Embryonic facial prominence (tissue), 1 donor: ENCODE measurements around the gene CHAD.
"Not testable (repeated sequence)": the region's sequence is repeated elsewhere in the genome, so short reads cannot be mapped to it uniquely, and the experiment has no call there.

Source experiments
- DNase-seq: peaks from one replicate; pipeline ENCODE4 v3.0.0-alpha.2; 2016; ENCODE audit errors: extremely low spot score

Gene CHAD

DNA sequence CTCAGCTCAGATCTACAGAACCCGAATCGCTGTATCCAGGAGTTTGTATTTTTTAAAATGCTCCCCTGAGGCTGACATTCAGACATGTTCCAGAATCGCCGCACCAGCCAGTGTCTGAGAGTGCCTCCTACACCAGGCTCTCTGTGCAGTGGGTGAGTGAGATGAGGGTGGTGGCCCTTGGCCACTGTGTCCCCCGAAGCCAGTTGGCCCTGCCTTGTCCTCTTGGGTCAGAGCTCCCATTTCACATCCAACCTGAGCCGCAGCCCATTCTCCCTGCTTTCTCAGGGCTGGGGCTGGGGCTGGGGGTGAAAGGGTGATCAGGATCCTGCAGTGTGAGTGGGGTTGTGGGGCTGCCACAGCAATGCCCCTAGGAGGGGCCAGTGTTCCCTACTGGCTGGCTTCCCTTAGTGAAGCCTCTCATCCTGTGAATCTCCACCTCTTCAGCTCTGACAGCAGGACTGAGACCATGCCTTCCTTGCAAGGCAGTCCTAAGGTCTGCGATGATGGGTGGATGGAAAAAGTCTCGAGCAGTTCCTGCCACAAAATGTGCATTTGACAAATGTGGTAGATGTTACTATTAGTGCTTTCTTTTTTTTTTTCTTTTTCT is 26.6 kb upstream of the CHAD start:
- DNase-seq: no peak

DNA sequence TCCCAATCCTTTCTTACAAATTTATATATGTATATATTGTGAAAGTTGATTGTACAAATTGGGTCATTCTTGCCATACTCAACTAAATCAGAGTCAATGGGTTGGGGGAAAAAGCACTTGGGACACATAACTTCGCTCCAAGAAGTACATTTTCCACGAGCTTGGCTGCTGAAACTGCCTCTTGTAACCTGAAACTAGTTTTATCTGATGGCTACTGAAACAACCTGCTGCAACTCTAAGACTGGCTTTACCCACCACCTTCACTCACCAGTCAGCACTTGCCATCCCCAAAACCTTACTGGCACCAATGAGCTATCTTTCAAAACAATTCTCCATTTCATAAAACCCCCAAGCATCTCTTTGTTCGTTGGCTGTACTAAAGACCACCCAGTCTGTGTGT is 25.1 kb upstream of the CHAD start:
- no peak for DNase-seq

DNA sequence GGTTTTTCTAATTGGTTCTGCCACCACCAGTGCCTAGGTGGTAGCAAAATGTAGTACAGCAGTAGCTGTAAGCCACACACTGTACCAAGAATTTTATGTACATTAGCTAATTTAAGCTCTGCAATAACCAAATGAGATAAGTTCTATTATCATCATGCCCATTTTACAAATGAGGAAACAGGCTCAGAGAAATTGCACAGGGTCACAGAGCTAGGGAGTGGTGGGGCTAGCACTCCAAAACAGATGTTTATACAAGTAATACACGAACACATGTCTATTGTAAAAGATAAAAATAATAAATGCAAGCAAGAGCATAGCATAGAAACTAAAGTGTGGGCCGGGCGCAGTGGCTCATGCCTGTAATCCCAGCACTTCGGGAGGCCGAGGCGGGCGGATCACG is 23.5 kb upstream of the CHAD start:
- no peak for DNase-seq

DNA sequence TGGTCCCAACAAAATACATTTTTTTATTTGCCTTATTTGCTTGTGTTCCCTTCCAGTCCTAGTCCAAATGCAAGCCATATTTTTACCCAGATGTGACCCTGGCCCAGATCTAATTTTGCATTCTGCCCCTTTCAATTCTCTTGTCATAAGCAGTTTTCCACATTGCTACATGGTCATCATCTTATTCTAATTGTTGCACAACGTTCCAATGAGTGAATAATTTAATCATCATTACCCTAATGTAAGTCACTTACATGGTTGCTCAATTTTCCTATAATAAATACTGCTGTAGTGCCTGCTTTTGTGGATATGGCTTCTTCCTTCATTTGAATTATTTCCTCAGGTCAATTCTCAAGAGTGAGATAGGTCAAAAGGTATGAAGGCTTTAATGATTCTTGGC is 22.8 kb upstream of the CHAD start:
- DNase-seq: no peak

DNA sequence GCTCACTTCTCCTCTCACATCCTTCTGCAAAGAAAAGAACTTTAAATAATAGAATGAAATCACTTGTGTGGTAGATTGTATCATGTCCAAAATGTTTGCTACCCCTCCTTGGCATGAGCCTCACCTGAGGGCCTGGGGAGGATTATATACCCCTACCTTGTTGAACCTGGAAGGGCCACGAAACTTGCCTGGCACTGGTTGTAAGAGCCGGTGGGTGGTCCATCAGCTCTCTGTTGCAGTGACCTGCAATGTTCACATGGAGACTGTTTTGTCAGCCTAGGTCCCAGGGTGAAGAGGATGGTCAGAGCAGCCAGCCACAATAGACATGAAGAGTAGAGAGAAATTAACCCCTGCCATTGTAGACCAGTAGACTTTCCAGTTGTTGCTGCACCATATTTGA is 20.2 kb upstream of the CHAD start:
- DNase-seq: no peak

DNA sequence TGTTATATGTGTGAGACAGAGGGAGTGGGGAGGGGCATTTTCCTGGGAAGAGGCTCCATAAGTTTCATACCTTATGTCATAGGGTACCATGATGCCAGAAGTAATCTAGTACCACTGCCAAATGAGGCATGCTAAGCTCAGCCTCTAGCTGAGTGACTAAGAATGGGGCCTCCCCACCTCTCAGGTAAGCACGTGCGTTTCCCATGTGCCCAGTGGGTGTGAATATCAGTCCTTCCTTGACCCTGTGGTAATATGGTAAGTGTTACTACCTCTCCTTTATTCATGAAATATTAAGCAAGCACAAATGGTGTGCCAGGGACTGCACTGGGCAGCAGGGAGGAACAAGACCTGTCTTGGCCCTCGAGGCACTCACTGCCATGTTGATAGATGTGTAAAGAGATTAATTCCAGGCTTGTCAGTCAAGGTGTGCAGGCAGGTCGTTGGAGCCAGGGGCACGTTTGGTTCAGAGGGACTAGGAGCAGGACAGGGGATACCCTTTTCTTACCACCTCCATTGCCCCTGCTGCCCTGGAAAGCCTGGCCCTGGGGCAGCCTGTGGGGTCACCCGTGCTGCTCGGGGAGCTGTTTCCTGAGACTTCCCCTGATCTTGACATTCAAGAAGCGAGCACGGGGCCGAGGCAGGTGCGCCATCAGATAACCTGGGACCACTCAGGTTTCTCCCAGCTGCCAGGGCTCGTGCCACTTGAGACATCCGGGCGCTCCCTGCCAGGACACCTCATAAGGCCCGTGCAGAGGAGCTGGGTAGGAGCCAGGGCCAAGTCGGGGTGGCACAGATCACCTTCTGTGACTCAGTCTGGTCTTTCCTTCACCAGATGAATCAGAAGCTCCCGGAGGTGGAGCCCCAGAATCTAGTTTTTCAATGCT is 18.8 kb upstream of the CHAD start:
- no peak for DNase-seq

DNA sequence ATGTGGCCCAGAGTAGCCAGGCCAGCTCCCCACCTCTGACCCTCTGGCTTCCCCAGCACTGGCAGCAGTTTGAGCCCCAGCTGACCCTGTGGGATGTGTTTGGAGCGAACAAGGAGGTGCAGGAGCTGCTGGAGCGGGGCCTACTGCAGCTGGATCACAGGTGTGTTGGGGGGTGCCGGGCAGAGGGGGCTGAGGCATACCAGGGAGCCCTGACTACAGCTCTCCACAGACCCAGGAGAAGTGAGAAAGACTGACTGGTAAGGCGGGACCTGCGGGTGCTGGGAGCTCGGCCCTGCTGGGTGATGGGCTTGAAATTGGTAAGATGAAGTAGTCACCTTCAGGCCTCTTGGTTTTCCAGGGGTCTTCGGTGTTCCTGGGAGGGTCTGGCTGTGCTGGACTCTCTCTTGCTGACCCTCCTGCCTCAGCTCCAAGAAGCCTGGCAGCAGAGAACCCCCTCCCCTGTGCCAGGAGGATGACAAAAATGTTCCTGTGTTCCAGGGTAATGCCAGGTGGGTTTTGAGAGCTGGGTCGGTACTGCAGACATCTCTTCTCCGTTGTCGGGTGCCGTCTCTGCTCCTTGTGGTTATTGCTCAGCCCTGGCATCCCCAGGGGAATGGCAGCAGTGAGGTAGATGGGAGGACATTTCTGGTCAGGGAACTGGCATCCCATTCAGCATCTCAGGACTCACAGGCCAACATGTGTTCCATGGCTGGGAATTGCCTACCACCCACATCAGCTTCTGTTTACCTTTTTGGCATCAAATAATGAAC is 15.9 kb upstream of the CHAD start:
- no peak for DNase-seq

DNA sequence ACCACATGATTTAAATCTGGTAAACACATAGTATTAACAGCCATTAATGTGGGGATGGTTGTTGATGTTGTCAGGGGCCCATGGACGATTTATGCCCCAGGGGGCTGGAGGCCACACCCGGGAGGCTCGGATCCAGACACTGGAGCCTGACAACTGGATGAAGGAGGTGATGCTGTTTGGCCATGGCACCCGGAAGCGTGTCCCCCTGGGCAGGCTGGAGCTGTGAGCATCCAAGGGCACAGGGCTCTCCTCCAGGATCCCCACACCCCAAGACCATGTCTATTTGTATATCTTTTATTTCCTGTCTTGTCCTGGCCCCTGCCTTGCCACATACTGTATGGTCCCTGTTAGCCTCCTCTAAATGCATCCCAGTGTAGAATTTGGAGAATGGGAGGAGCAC is 14.6 kb upstream of the CHAD start:
- no peak for DNase-seq

DNA sequence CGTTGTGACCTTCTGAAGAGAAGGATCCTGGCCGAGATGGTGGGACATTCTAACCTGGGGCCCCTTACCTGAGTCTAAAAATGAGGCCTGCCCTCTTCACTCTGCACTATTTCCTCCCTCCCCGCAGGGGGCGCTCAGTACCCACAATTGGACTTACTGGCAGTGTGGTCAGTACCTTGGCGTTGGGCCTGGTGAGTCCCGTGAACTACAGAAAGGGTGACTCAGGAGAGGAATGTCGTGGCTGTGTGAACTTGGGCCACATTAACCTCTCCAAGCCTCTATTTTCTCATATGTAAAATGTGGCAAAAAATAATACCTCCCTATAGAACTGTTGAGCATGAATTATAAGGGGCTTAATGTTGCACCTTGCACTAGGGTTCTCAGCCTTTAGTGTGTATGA is 13.8 kb upstream of the CHAD start:
- no peak for DNase-seq

DNA sequence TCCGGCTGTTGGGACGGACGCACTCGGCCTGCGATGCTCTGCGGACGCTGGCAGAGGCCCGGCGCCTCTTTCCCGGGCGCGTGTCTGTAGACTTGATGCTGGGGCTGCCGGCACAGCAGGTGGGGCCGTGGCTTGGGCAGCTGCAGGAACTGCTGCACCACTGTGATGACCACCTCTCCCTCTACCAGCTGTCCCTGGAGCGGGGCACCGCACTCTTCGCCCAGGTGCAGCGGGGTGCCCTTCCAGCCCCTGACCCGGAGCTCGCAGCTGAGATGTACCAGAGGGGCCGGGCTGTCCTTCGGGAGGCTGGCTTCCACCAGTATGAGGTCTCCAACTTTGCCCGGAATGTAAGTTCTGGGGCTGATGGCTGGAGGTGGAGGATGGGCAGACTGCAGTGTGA is 13.4 kb upstream of the CHAD start:
- no peak for DNase-seq

DNA sequence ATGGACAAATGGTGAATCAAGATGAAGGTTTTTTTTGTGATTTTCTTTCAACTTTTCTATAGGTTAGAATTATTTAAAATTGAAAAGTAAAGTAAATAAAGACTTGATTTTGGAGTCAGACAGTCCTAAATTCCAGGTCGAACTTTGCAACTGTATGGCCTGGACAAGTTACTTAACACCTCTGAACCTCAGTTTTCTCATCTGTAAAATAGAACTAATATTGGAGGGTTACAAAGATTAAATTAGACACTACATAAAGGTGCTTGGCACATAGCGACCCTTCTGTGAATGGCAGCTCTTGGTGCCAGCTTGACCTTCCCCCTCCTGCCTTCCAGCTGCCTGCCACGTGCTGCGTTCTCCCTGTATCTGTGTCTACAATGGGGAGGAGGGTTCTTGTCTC is 13.0 kb upstream of the CHAD start:
- DNase-seq: no peak

DNA sequence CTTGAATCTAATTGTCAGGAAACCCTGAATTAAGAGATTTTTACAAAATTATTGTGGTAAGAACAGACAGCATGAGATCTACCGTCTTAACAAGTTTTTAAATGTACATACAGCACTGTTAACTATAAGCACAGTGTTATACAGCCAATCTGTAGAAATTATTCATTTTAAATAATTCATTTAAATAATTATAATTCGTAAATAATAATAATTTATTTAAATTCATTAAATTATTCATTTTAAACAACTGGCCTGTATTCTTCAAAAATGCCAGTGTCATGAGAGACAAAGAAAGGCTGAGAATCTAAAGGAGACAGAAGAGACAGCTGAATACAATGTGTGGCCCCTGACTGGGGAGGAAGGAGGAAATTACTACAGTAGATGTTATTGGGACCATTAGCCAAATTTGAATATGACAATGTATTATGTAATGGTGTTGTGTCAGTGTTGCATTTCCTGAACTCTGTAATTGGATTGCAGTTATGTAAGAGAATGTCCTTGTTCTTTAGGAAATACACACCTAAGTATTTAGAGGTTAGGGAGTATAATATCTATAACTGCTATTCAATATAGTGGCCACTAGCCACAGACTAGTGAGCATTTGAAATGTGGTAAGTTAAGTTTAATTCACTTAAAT is 12.3 kb upstream of the CHAD start:
- DNase-seq: no peak

DNA sequence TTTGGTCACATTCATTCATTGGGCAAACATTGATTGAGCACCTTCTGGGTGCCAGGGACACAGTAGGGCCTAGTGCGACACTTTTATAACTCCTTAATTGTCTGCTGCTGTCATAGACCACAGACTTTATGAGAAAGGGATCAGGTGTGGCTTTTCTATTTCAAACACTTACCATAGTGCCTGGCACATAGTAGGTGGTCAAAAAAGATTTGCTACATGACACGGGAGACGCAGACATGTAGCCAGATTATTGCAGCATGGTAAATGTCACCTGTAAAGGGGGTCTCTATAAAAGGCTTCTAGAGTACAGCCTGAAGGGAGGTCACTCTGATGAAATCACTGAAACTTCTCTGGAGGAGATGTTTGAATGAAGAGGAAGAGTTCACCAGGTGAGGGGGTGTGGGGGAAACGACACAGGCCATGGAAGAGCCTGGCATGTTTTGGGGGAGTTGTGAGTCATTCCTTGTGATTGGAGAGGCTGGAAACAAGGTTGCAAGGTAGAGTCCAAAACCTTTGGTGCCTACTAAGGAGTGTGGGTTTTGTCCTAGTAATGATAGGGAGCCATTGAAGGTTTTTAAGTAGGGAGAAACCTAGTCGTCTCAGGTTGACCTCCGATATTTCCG is 11.6 kb upstream of the CHAD start:
- no peak for DNase-seq

DNA sequence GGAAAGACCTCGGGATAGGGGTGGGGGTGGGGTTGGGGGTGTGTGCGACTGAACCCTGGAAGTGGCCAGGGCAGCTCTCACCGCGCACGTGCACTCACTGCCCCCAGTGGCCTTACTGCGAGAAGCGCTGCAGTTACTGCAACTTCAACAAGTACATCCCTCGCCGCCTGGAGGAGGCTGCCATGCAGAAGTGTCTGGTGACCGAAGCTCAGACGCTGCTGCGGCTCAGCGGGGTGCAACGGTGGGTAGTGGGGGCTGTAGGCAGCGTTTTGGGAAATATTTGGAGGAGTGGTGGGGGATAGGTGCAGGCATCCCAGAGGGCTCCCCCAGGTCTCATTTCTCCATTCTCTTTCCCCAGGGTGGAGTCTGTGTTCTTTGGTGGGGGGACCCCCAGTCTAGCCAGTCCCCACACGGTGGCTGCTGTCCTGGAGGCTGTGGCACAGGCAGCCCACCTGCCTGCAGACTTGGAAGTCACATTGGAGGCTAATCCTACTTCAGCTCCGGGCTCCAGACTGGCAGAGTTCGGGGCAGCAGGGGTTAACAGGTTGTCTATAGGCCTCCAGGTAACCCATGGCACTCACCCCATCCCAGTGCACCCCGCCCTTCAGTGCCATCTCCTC is 11.0 kb upstream of the CHAD start:
- DNase-seq: no peak

DNA sequence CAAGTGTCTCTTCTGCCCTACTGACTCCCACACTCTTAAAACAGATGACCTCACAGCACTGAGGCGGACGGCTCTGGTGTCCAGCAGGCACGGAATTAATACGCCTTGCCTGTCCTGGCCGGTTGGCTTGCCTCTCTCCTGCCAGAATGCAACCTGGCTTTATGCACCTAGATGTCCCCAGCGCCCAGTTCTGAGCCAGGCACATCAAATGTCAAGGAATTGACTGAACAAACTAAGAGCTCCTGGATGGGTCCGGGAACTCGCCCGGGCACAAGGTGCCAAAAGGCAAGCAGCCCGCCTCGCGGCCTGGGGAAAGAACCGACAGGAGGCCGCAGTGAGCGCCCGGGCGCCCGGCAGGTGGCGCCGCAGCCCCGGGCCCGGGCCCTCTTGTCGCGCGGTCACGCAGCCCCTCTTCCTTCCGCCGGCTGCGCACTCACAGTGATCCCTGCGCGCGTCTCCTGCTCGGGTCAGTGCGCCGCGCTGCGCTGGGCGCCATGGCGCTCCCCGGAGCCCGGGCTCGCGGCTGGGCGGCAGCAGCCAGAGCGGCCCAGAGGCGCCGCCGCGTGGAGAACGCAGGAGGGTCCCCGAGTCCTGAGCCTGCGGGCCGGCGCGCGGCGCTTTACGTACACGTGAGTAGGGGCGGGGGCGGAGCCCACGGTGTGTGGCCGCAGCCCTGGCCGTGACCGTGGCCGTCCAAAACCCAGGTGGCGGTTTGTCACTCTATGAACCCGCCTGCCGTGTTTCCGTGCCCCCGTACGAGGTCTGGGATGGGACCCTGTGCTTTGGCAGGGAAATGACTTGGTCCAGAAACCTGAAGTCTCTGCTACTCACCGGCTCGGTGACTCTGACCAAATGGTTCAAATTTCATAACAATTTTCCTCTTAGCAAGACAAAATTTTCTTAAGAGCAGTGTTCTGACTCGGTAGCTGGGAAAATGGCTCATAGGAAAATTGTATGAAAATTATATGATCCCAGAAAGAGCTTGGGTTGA is 10.0 kb upstream of the CHAD start, which contains the start of gene RSAD1:
Gene RSAD1, plus strand, starts transcription at position 470 of the 991 bp plus-strand sequence. Its CDS starts 25 bp downstream, at position 495.
- DNase-seq: peak; percentile 66

DNA sequence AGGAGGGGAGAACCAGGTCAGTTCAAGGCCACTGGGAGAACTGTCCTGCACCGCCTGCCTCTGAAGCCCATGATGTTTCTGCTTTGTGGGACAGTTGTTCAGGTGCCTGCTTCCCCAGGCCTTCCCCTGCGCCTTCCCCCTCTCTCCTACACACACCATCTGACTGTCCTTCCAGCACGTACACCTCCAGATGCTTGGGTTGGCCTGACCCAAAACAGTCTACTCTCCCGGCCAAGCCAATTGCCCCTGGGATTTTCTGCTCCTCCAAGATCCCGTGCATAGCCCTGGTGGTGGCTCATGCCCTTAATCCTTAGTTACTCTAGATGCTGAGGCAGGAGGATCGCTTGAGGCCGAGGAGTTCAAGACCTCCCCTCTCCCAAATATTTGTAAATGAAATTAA is 9.3 kb upstream of the CHAD start:
- DNase-seq: no peak

DNA sequence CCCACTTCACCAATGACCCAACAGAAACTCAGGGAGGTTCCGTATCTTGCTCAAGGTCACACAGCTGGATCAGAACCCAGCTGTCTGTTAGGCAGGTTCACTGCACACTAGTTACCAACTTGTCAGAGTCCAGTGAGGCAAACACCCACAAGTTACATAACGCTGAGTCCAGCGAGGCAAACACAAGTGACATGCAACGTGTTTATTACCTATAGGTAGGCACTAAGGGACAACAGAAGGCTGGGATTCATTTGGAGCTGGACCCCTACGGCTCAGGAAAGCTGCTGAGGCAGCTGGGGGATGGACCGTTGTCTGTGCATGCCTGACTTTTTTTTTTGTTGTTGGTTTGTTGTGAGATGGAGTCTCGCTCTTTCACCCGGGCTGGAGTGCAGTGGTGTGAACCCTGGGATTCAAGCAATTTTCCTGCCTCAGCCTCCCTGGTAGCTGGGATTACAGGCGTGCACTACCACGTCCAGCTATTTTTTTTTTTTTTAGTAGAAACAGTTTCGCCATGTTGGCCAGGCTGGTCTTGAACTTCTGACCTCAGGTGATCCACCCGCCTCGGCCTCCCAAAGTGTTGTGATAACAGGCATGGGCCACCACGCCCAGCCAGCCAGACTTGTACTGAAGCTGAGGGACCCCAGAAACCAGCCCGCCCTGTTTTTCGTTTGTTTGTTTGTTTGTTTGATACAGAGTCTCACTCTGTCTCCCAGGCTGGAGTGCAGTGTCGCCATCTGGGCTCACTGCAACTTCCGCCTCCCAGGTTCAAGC is 8.1 kb upstream of the CHAD start:
- no peak for DNase-seq

DNA sequence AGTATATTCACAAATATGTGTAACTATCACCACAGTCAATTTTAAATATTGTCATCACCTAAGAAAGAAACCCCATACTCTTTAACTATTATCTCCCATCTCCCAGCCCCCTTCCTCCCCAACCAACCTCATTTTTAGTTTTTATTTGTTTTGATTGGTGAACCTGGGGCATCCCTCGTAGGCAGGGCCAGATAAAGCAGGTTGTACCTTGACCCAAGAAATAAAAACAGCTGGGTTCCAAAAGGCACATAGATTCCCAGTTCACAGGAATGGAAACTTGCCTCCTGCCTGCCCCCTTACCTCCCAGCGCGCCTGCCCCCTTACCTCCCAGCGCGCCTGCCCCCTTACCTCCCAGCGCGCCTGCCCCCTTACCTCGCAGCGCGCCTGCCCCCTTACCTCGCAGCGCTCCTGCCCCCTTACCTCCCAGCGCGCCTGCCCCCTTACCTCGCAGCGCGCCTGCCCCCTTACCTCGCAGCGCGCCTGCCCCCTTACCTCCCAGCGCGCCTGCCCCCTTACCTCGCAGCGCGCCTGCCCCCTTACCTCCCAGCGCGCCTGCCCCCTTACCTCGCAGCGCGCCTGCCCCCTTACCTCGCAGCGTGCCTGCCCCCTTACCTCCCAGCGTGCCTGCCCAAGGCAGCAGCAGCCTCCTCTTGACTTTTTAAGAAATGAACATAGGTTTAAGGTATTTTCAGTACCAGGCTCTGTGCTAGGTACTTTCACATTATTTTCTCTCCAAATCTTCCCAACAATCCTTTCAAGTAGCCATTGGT is 7.3 kb upstream of the CHAD start:
- not testable (repeated sequence) for DNase-seq
